ENCODE measurements around the gene MUC5AC. TPM values are rescaled to one million over a fixed set of nuclear protein-coding genes. Genes with fewer than 3 reads are reported as not detected.

The MUC5AC gene
- total RNA-seq, 5 donors from 2014 or later (not counting 1 experiment from before 2014, with no cell fraction given), result 0.03 TPM; not detected in 2

DNA sequence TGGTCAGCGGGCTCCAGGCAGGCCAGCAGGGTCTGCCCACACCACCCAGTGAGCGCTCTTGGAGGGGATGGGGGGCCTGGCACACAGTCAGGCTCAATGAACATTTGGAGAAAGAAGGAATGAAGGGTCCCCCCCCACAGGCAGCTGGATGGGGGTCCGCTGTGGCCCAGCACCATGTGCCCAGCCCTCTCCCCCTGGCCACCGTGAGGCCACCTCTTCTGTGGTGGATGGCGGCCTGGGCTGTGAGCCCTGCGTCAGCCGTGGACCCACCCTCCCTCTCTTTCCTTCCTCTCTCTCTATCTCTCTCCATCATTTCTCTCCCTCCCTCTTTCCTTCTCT lies 35.1 kb upstream of the MUC5AC start:
- H3K27ac ChIP-seq (ENCODE audit: low read length), result no peak overlapping the region
- ChIA-PET POLR2A (no interaction called here), CTCF (no interaction called here)
- no peaks in the 10 kb centered on the region for H3K9me3 ChIP-seq
- Mint-ChIP-seq H3K36me3 (no peaks in the 10 kb centered on the region), H3K27ac (no peak overlapping the region), H3K4me1 (no peaks in the 10 kb centered on the region), H3K9me3 (peaks cover 0 to 13% (median 0%) of the 10 kb centered on the region in 3 donors), H3K4me3 (no peak overlapping the region), H3K27me3 (peaks cover 9 to 14% of the 10 kb centered on the region in 2 donors)
- ATAC-seq (replicated peaks in 1 of 4) (no peak), DNase-seq (peak in 1 of 35 experiments; percentile 19)
- 51% methylated on average over 6 of the region's 7 CpGs for WGBS (ENCODE audit: insufficient coverage)
- no peaks in the 10 kb centered on the region for H3K4me1 ChIP-seq (ENCODE audit: control insufficient read depth in 1 of 2, extremely low read depth in 1 of 2, insufficient read depth in 2 of 2, low read length in 2 of 2)
- H3K27me3 ChIP-seq (replicated peaks in 1 of 2; ENCODE audit: control insufficient read depth in 2 of 2, extremely low read depth in 1 of 2, insufficient read depth in 2 of 2, low read length in 1 of 2), result peaks cover 0 to 41% of the 10 kb centered on the region in 2 experiments
- H3K4me3 ChIP-seq (ENCODE audit: control insufficient read depth in 1 of 2, extremely low read depth in 1 of 2, low read length in 1 of 2), result no peak overlapping the region
- no peaks in the 10 kb centered on the region for H3K36me3 ChIP-seq (ENCODE audit: control insufficient read depth in 2 of 2, extremely low read depth in 1 of 2, insufficient read depth in 1 of 2, low read length in 1 of 2)

DNA sequence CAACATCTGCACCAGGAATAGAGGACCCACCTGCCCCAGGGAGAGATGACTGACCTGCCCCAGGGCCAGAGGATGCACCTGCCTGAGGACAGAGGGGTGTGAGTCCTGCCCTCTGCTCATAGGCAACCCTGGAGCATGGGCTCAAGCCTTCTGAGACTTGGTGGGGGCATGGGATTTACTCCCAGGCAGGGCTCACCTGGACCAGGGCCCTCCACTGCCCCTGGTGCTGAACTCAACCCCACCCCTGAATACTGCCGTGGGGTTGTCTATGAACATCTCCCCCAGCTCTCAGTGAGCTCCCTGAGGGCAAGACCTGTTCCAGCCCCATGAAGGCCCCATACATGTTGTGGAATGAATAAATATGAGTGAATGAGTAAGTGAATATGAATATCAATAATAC lies 33.8 kb upstream of the MUC5AC start:
- Mint-ChIP-seq H3K9me3 (peaks cover 0 to 13% (median 0%) of the 10 kb centered on the region in 3 donors), H3K27me3 (peaks cover 9 to 11% of the 10 kb centered on the region in 2 donors), H3K27ac (no peak overlapping the region), H3K4me1 (no peaks in the 10 kb centered on the region), H3K36me3 (no peaks in the 10 kb centered on the region), H3K4me3 (no peak overlapping the region)
- ChIA-PET POLR2A (no interaction called here), CTCF (no interaction called here)
- peak in 1 of 35 experiments; percentile 19 for DNase-seq
- Histone ChIP-seq H3K27me3 (replicated peaks in 1 of 2; ENCODE audit: control insufficient read depth in 2 of 2, extremely low read depth in 1 of 2, insufficient read depth in 2 of 2, low read length in 1 of 2) (peaks cover 0 to 41% of the 10 kb centered on the region in 2 experiments), H3K4me3 (ENCODE audit: control insufficient read depth in 1 of 2, extremely low read depth in 1 of 2, low read length in 1 of 2) (no peak overlapping the region), H3K4me1 (ENCODE audit: control insufficient read depth in 1 of 2, extremely low read depth in 1 of 2, insufficient read depth in 2 of 2, low read length in 2 of 2) (no peaks in the 10 kb centered on the region), H3K27ac (ENCODE audit: low read length) (no peak overlapping the region), H3K36me3 (ENCODE audit: control insufficient read depth in 2 of 2, extremely low read depth in 1 of 2, insufficient read depth in 1 of 2, low read length in 1 of 2) (no peaks in the 10 kb centered on the region), H3K9me3 (no peaks in the 10 kb centered on the region)
- no peak for ATAC-seq (replicated peaks in 1 of 4)
- no CpG with 5 or more reads among the region's 1 CpG for WGBS (ENCODE audit: insufficient coverage)

DNA sequence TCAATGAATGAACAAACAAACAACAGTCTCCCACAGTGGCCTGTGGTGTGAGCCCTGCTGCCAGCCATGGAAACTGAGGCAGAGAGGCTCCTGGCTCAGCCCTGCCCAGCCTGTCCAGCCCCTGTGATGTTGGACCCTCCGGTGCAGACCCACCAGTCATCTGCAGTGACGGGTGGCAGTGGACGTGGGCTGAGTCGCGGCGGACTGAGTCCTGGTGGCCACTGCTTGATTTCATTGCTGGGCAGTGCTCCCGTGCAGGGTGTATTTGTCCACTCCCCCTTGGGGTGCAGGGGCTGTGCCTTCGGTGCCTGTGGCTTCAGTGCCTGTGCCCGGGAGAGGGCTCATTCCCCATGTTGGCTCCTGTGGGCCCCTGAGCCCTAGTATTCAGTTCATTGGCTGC lies 31.9 kb upstream of the MUC5AC start:
- Histone ChIP-seq H3K36me3 (ENCODE audit: control insufficient read depth in 2 of 2, extremely low read depth in 1 of 2, insufficient read depth in 1 of 2, low read length in 1 of 2) (no peaks in the 10 kb centered on the region), H3K9me3 (no peaks in the 10 kb centered on the region), H3K27me3 (replicated peaks in 1 of 2; ENCODE audit: control insufficient read depth in 2 of 2, extremely low read depth in 1 of 2, insufficient read depth in 2 of 2, low read length in 1 of 2) (peaks cover 0 to 44% of the 10 kb centered on the region in 2 experiments), H3K27ac (ENCODE audit: low read length) (no peak overlapping the region), H3K4me3 (ENCODE audit: control insufficient read depth in 1 of 2, extremely low read depth in 1 of 2, low read length in 1 of 2) (no peak overlapping the region), H3K4me1 (ENCODE audit: control insufficient read depth in 1 of 2, extremely low read depth in 1 of 2, insufficient read depth in 2 of 2, low read length in 2 of 2) (no peaks in the 10 kb centered on the region)
- CTCF ChIA-PET, result no interaction called here
- ATAC-seq (replicated peaks in 1 of 4) (no peak), DNase-seq (peak in 1 of 35 experiments; percentile 19)
- POLR2A ChIA-PET, result no interaction called here
- Mint-ChIP-seq H3K27me3 (peaks cover 9 to 13% of the 10 kb centered on the region in 2 donors), H3K27ac (no peak overlapping the region), H3K9me3 (peaks cover 0 to 13% (median 0%) of the 10 kb centered on the region in 3 donors), H3K4me3 (no peak overlapping the region), H3K4me1 (no peaks in the 10 kb centered on the region), H3K36me3 (no peaks in the 10 kb centered on the region)
- 95% methylated on average over 9 of the region's 9 CpGs for WGBS (ENCODE audit: insufficient coverage)

DNA sequence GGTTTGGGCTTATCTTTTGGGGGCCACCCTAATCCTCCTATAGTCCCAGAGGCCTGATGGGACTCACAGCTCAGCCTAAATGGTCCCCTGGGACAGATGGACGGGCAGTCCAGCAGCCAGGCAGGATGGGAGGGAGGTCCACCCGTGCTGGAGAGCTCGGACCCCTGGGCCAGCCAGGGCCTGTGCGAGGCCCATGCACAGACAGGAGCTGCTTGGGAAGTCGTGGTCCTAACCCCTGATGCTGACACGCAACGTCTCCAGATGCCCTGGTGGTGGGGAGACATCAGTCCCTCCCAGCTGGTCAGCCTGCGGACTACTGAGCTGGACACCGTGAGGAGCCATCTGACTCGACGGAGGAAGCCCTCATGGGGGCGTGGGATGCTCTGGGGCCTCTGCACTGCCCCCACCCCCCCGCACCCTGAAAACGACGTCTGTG lies 31.2 kb upstream of the MUC5AC start:
- no peaks in the 10 kb centered on the region for H3K4me1 ChIP-seq (ENCODE audit: control insufficient read depth in 1 of 2, extremely low read depth in 1 of 2, insufficient read depth in 2 of 2, low read length in 2 of 2)
- no peak overlapping the region for H3K27ac ChIP-seq (ENCODE audit: low read length)
- peaks cover 0 to 43% of the 10 kb centered on the region in 2 experiments for H3K27me3 ChIP-seq (replicated peaks in 1 of 2; ENCODE audit: control insufficient read depth in 2 of 2, extremely low read depth in 1 of 2, insufficient read depth in 2 of 2, low read length in 1 of 2)
- POLR2A ChIA-PET, result no interaction called here
- H3K4me1 Mint-ChIP-seq, result no peaks in the 10 kb centered on the region
- CTCF ChIA-PET, result no interaction called here
- no peak overlapping the region for H3K4me3 ChIP-seq (ENCODE audit: control insufficient read depth in 1 of 2, extremely low read depth in 1 of 2, low read length in 1 of 2)
- peak in 1 of 35 experiments; percentile 19 for DNase-seq
- H3K27me3 Mint-ChIP-seq, result peaks cover 9 to 12% of the 10 kb centered on the region in 2 donors
- H3K36me3 Mint-ChIP-seq, result no peaks in the 10 kb centered on the region
- H3K4me3 Mint-ChIP-seq, result no peak overlapping the region
- no peaks in the 10 kb centered on the region for H3K9me3 ChIP-seq
- no peak for ATAC-seq (replicated peaks in 1 of 4)
- no peaks in the 10 kb centered on the region for H3K36me3 ChIP-seq (ENCODE audit: control insufficient read depth in 2 of 2, extremely low read depth in 1 of 2, insufficient read depth in 1 of 2, low read length in 1 of 2)
- peaks cover 0 to 13% (median 0%) of the 10 kb centered on the region in 3 donors for H3K9me3 Mint-ChIP-seq
- 84% methylated on average over 15 of the region's 15 CpGs for WGBS (ENCODE audit: insufficient coverage)
- H3K27ac Mint-ChIP-seq, result no peak overlapping the region

DNA sequence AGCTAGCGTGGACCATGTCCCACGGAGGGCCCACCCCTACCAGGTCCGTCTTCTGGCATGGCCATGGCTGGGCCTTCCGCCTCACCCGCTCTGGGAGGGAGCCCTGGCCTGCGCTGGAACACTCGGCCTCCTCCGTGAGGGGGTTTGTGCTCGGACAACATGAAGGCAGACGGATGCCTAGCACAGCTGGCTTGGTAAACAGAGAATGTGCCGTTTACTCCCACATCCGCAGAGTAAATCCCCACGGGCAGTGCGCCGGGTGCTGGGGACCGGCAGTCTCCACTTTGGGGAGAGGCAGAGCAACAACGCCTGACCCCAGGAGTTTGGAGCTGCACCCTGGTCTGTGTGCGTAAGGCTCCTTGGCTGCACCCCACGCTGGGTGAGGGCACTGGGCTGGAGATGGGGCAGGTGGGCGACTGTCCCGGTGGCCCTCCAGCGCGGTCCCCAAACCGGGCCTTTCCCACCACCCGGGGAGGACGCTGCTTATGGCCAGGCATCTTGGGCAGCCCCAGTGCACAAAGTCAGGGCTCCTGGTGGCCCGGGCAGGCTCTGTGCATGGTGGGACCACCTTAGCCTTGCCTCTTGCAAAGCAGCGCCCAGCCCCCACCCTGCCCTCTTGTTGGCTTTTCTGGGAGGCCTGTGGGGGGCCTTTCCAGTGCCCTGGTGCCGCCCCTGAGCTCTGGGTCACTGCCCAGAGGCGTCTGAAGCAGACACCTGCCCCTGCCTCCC lies 30.7 kb upstream of the MUC5AC start:
- Mint-ChIP-seq H3K36me3 (no peaks in the 10 kb centered on the region), H3K4me3 (no peak overlapping the region), H3K27me3 (peaks cover 15 to 17% of the 10 kb centered on the region in 2 donors), H3K27ac (no peak overlapping the region), H3K9me3 (peaks cover 0 to 13% (median 0%) of the 10 kb centered on the region in 3 donors), H3K4me1 (no peaks in the 10 kb centered on the region)
- ChIA-PET CTCF (no interaction called here), POLR2A (interaction anchor here in 1 of 2 donors (0.6 kb wide), 1 partner anchor 1650 kb away, joined by 3 read pairs; no protein-coding TSS in a partner anchor)
- Histone ChIP-seq H3K36me3 (ENCODE audit: control insufficient read depth in 2 of 2, extremely low read depth in 1 of 2, insufficient read depth in 1 of 2, low read length in 1 of 2) (no peaks in the 10 kb centered on the region), H3K4me3 (ENCODE audit: control insufficient read depth in 1 of 2, extremely low read depth in 1 of 2, low read length in 1 of 2) (no peak overlapping the region), H3K27ac (ENCODE audit: low read length) (no peak overlapping the region), H3K27me3 (replicated peaks in 1 of 2; ENCODE audit: control insufficient read depth in 2 of 2, extremely low read depth in 1 of 2, insufficient read depth in 2 of 2, low read length in 1 of 2) (peaks cover 0 to 41% of the 10 kb centered on the region in 2 experiments), H3K4me1 (ENCODE audit: control insufficient read depth in 1 of 2, extremely low read depth in 1 of 2, insufficient read depth in 2 of 2, low read length in 2 of 2) (no peaks in the 10 kb centered on the region), H3K9me3 (no peaks in the 10 kb centered on the region)
- WGBS (ENCODE audit: insufficient coverage), result 90% methylated on average over 29 of the region's 30 CpGs
- peak in 1 of 35 experiments; percentile 23 for DNase-seq
- ATAC-seq (replicated peaks in 1 of 4), result no peak

DNA sequence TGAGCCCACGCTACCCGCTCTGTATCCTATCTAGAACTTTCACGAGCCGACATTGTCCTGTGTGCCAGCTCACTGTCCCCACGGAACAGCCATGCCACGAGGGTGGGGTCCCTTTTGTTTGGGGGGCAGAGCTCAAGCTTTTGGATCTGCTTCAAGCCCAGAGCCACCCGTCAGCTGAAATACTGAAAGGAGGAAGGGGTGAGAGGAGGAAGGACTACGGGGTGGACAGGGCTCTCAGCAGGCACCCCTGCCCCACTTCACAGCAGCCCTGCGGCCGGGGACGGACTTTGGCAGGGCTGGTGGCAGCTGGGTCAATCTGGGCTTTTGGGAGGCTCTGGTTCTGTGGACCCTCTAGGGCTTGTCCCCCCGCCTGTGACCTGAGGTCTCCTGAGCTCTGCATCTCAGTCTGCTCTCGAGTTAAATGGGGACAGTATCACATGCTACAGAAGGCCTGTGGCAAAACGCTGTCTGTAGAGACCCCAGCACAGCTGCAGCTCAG lies 30.0 kb upstream of the MUC5AC start:
- Mint-ChIP-seq H3K9me3 (peaks cover under 1 to 15% (median 1%) of the 10 kb centered on the region in 3 donors), H3K27ac (no peak overlapping the region), H3K36me3 (no peaks in the 10 kb centered on the region), H3K4me3 (no peak overlapping the region), H3K4me1 (no peaks in the 10 kb centered on the region), H3K27me3 (peaks cover 16% of the 10 kb centered on the region in 2 donors)
- no peak for ATAC-seq (replicated peaks in 1 of 4)
- Histone ChIP-seq H3K27ac (ENCODE audit: low read length) (no peak overlapping the region), H3K4me3 (ENCODE audit: control insufficient read depth in 1 of 2, extremely low read depth in 1 of 2, low read length in 1 of 2) (no peak overlapping the region), H3K9me3 (no peaks in the 10 kb centered on the region), H3K36me3 (ENCODE audit: control insufficient read depth in 2 of 2, extremely low read depth in 1 of 2, insufficient read depth in 1 of 2, low read length in 1 of 2) (no peaks in the 10 kb centered on the region), H3K4me1 (ENCODE audit: control insufficient read depth in 1 of 2, extremely low read depth in 1 of 2, insufficient read depth in 2 of 2, low read length in 2 of 2) (no peaks in the 10 kb centered on the region), H3K27me3 (replicated peaks in 1 of 2; ENCODE audit: control insufficient read depth in 2 of 2, extremely low read depth in 1 of 2, insufficient read depth in 2 of 2, low read length in 1 of 2) (peaks cover 0 to 38% of the 10 kb centered on the region in 2 experiments)
- POLR2A ChIA-PET, result interaction anchor here in 1 of 2 donors (0.6 kb wide), 1 partner anchor 1650 kb away, joined by 3 read pairs; no protein-coding TSS in a partner anchor
- CTCF ChIA-PET, result no interaction called here
- DNase-seq, result peak in 1 of 35 experiments; percentile 19
- 78% methylated on average over 14 of the region's 14 CpGs for WGBS (ENCODE audit: insufficient coverage)
